Upper lobe of left lung (tissue), 4 donors: ENCODE data around the gene CUL2.

Experiments used
- CTCF ChIP-seq, 6 experiments: fragments of 450-650 bp in 4 of 6; fragments of 200-600 bp in 2 of 6; sonication (generic) in 2 of 6; IDR thresholded peaks; one replicate each; pipeline ENCODE4 v1.5.1; 2016 to 2019; ENCODE audit warnings: antibody characterized with exemption in 6 of 6
- EP300 ChIP-seq, 4 donors: sonication (generic); formaldehyde crosslinking; IDR thresholded peaks; one replicate each; pipeline ENCODE4 v1.5.1; 2017; ENCODE audit warnings: antibody characterized with exemption in 4 of 4, control low read depth in 2 of 4
- POLR2A ChIP-seq, 4 donors: fragments of 450-650 bp; IDR thresholded peaks; one replicate each; pipeline ENCODE4 v1.5.1; 2016 to 2017; ENCODE audit warnings: antibody characterized with exemption in 4 of 4, mild to moderate bottlenecking in 2 of 4
- POLR2AphosphoS5 ChIP-seq, 2 donors: sonication (generic); formaldehyde crosslinking; IDR thresholded peaks; one replicate each; pipeline ENCODE4 v1.5.1; 2017; ENCODE audit warnings: antibody characterized with exemption in 2 of 2

DNA sequence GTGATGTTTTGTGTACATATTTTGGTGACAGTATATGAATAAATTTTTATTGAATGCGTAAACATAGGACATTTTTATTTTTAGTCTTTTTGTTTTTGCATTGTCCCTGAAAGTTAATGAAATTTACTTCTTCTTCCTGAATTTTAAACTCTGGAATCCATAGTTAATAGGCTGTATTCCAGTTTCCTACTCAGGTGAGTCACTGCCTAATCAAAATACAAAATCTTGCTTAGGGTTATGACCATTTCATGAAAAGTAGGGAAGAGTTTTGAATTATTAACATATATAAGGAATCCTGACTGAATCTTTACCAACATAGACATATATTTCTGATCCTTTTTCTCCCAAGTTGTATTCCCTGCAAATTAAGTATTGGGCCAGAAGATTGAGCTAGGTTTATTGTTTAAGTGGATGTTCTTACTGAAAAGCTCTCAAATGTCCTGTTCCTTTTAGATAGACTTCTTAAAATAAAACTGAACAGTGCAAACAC lies 39.1 kb upstream of the CUL2 start:
- TF ChIP-seq CTCF (IDR thresholded peaks at IDR 0.05), result no peak
- TF ChIP-seq POLR2A (IDR thresholded peaks at IDR 0.05), result no peak
- TF ChIP-seq POLR2AphosphoS5 (IDR thresholded peaks at IDR 0.05), result no peak
- TF ChIP-seq EP300 (IDR thresholded peaks at IDR 0.05), result no peak
